Memory B cell (primary cell): Measurements from ENCODE around the gene UBA1.

Experiments used
- ATAC-seq: fragments of 150-1000 bp; cut with Tn5 transposase; 2 replicates; pipeline ENCODE4 v1.10.0; 2021; ENCODE audit warnings: low read depth, mild to moderate bottlenecking, moderate library complexity
- DNase-seq, 2 donors: peaks; one replicate each; pipeline ENCODE4 v3.0.0; 2022; ENCODE audit warnings: low spot score in 2 of 2
- H3K27ac Mint-ChIP-seq: one replicate; pipeline ENCODE4 v1.8.0; 2022; ENCODE audit warnings: mild to moderate bottlenecking, moderate library complexity, mixed read lengths
- H3K27me3 Mint-ChIP-seq: one replicate; pipeline ENCODE4 v1.8.0; 2022; ENCODE audit warnings: mixed read lengths
- H3K36me3 Mint-ChIP-seq: one replicate; pipeline ENCODE4 v1.8.0; 2022; ENCODE audit warnings: mild to moderate bottlenecking, mixed read lengths
- H3K4me1 Mint-ChIP-seq: one replicate; pipeline ENCODE4 v1.8.0; 2022; ENCODE audit warnings: mixed read lengths
- H3K4me3 Mint-ChIP-seq: one replicate; pipeline ENCODE4 v1.8.0; 2022; ENCODE audit warnings: mild to moderate bottlenecking, moderate library complexity, mixed read lengths
- H3K9me3 Mint-ChIP-seq: one replicate; pipeline ENCODE4 v1.8.0; 2022; ENCODE audit warnings: mixed read lengths

Gene UBA1

GRCh38 chrX:47193475-47194193 is at the start of gene UBA1:
Gene UBA1 (plus strand): TSS chrX:47193829. CDS start chrX:47198803, 4,974 bp downstream.
- peak; percentile 85 to 96 for DNase-seq
- H3K9me3 Mint-ChIP-seq = no peaks in the 10 kb centered on the region
- H3K4me1 Mint-ChIP-seq = peaks cover 30% of the 10 kb centered on the region
- peak within 1 kb of the TSS; percentile 95 for H3K27ac Mint-ChIP-seq
- H3K27me3 Mint-ChIP-seq = no peaks in the 10 kb centered on the region
- peak within 1 kb of the TSS; percentile 95 for H3K4me3 Mint-ChIP-seq
- ATAC-seq = peak; percentile 74
- H3K36me3 Mint-ChIP-seq = peaks cover 7% of the 10 kb centered on the region

- ATAC-seq = peak; percentile 16
- Mint-ChIP-seq H3K9me3 (no peaks in the 10 kb centered on the region), H3K36me3 (peaks cover 12% of the 10 kb centered on the region)
These were observed 49.6 kb upstream of the UBA1 start for GRCh38 chrX:47143894-47144625.

GRCh38 chrX:47144626-47145394 is 48.8 kb upstream of the UBA1 start, which contains the start of the genes NDUFB11 and RBM10:
Gene NDUFB11 (minus strand): TSS chrX:47144702. CDS start chrX:47144679, 23 bp downstream.
Gene RBM10 (plus strand): TSS chrX:47145221. CDS start chrX:47147482, 2,261 bp downstream.
- ATAC-seq (peak; percentile 86), DNase-seq (peak; percentile 67 to 83)
- H3K27ac Mint-ChIP-seq = peak within 1 kb of the TSS; percentile 98
- H3K27me3 Mint-ChIP-seq = no peaks in the 10 kb centered on the region
- H3K4me3 Mint-ChIP-seq = peak within 1 kb of the TSS; percentile 97
- peaks cover 12% of the 10 kb centered on the region for H3K36me3 Mint-ChIP-seq
- peaks cover 24% of the 10 kb centered on the region for H3K4me1 Mint-ChIP-seq
- H3K9me3 Mint-ChIP-seq = no peaks in the 10 kb centered on the region

More at GRCh38 chrX:47143894-47144625, 49.6 kb upstream of the UBA1 start:
- peak overlapping the region; percentile 98 for H3K27ac Mint-ChIP-seq
- DNase-seq = no peak
- H3K27me3 Mint-ChIP-seq = no peaks in the 10 kb centered on the region
- peak overlapping the region; percentile 97 for H3K4me3 Mint-ChIP-seq
- peaks cover 24% of the 10 kb centered on the region for H3K4me1 Mint-ChIP-seq

GRCh38 chrX:47145395-47146120 is 48.1 kb upstream of the UBA1 start:
- Mint-ChIP-seq H3K27me3 (no peaks in the 10 kb centered on the region), H3K36me3 (peaks cover 16% of the 10 kb centered on the region), H3K4me1 (peaks cover 24% of the 10 kb centered on the region), H3K9me3 (no peaks in the 10 kb centered on the region), H3K27ac (peak overlapping the region; percentile 98), H3K4me3 (peak overlapping the region; percentile 97)
- ATAC-seq (peak; percentile 19), DNase-seq (no peak)

GRCh38 chrX:47146121-47146935 is 47.3 kb upstream of the UBA1 start:
- Mint-ChIP-seq H3K4me3 (peak overlapping the region; percentile 97), H3K27me3 (no peaks in the 10 kb centered on the region), H3K27ac (peak overlapping the region; percentile 98), H3K36me3 (peaks cover 13% of the 10 kb centered on the region), H3K4me1 (peaks cover 21% of the 10 kb centered on the region), H3K9me3 (no peaks in the 10 kb centered on the region)
- DNase-seq = no peak
- ATAC-seq = no peak

GRCh38 chrX:47146936-47147859 is 46.4 kb upstream of the UBA1 start:
- no peak for ATAC-seq
- Mint-ChIP-seq H3K27me3 (no peaks in the 10 kb centered on the region), H3K4me1 (peaks cover 21% of the 10 kb centered on the region), H3K36me3 (peaks cover 10% of the 10 kb centered on the region), H3K27ac (peak overlapping the region; percentile 53), H3K4me3 (peak overlapping the region; percentile 44), H3K9me3 (no peaks in the 10 kb centered on the region)
- DNase-seq = no peak

GRCh38 chrX:47148946-47149345 is 44.7 kb upstream of the UBA1 start:
- Mint-ChIP-seq H3K4me1 (peaks cover 15% of the 10 kb centered on the region), H3K9me3 (no peaks in the 10 kb centered on the region), H3K27me3 (no peaks in the 10 kb centered on the region), H3K27ac (no peak overlapping the region), H3K36me3 (peaks cover 8% of the 10 kb centered on the region), H3K4me3 (no peak overlapping the region)
- DNase-seq (no peak), ATAC-seq (no peak)

GRCh38 chrX:47151435-47151834 is 42.2 kb upstream of the UBA1 start:
- H3K9me3 Mint-ChIP-seq = no peaks in the 10 kb centered on the region
- peaks cover 8% of the 10 kb centered on the region for H3K36me3 Mint-ChIP-seq
- DNase-seq (no peak), ATAC-seq (no peak)
- no peaks in the 10 kb centered on the region for H3K27me3 Mint-ChIP-seq
- H3K4me1 Mint-ChIP-seq = peaks cover 8% of the 10 kb centered on the region
- H3K27ac Mint-ChIP-seq = no peak overlapping the region
- H3K4me3 Mint-ChIP-seq = no peak overlapping the region

- Mint-ChIP-seq H3K9me3 (no peaks in the 10 kb centered on the region), H3K4me3 (no peak overlapping the region), H3K27ac (no peak overlapping the region), H3K36me3 (peaks cover 4% of the 10 kb centered on the region), H3K27me3 (no peaks in the 10 kb centered on the region), H3K4me1 (peaks cover 7% of the 10 kb centered on the region)
- ATAC-seq (no peak), DNase-seq (no peak)
These were observed 36.8 kb upstream of the UBA1 start for GRCh38 chrX:47156611-47157520.

GRCh38 chrX:47158131-47158530 is 35.5 kb upstream of the UBA1 start:
- no peaks in the 10 kb centered on the region for H3K9me3 Mint-ChIP-seq
- H3K27ac Mint-ChIP-seq = no peak overlapping the region
- H3K27me3 Mint-ChIP-seq = no peaks in the 10 kb centered on the region
- H3K36me3 Mint-ChIP-seq = peaks cover 6% of the 10 kb centered on the region
- H3K4me3 Mint-ChIP-seq = no peak overlapping the region
- H3K4me1 Mint-ChIP-seq = peaks cover 7% of the 10 kb centered on the region
- ATAC-seq (no peak), DNase-seq (no peak)

GRCh38 chrX:47158781-47159180 is 34.8 kb upstream of the UBA1 start:
- peaks cover 6% of the 10 kb centered on the region for H3K36me3 Mint-ChIP-seq
- H3K4me1 Mint-ChIP-seq = peaks cover 7% of the 10 kb centered on the region
- H3K27ac Mint-ChIP-seq = no peak overlapping the region
- H3K4me3 Mint-ChIP-seq = no peak overlapping the region
- ATAC-seq = no peak
- DNase-seq = no peak
- no peaks in the 10 kb centered on the region for H3K27me3 Mint-ChIP-seq
- H3K9me3 Mint-ChIP-seq = no peaks in the 10 kb centered on the region
